ENCODE data around the gene EPB41L2. TPM values are rescaled to one million over a fixed set of nuclear protein-coding genes. Genes with fewer than 3 reads are reported as not detected.

The EPB41L2 gene
- total RNA-seq, 2 donors from 2014 or later: 41.9 to 47.2 TPM

GRCh38 chr6:131039345-131039680 is 23.7 kb downstream of the EPB41L2 start:
- H3K27me3 ChIP-seq: no peaks in the 10 kb centered on the region
- H3K27ac ChIP-seq: no peak overlapping the region
- H3K9me3 ChIP-seq: no peaks in the 10 kb centered on the region
- H3K36me3 ChIP-seq: no peaks in the 10 kb centered on the region
- H3K4me3 ChIP-seq: no peak overlapping the region
- peaks cover 0 to 6% of the 10 kb centered on the region in 2 donors for H3K4me1 ChIP-seq
- no peak for DNase-seq (ENCODE audit: low spot score)
- no peak for TF ChIP-seq CTCF (IDR thresholded peaks at IDR 0.05)

GRCh38 chr6:131038597-131039344 is 24.3 kb downstream of the EPB41L2 start:
- Histone ChIP-seq H3K27me3 (no peaks in the 10 kb centered on the region), H3K4me3 (no peak overlapping the region), H3K36me3 (no peaks in the 10 kb centered on the region), H3K27ac (no peak overlapping the region), H3K9me3 (no peaks in the 10 kb centered on the region), H3K4me1 (peaks cover 0 to 6% of the 10 kb centered on the region in 2 donors)
- no peak for TF ChIP-seq CTCF (IDR thresholded peaks at IDR 0.05)
- no peak for DNase-seq (ENCODE audit: low spot score)

GRCh38 chr6:131037194-131037897 is 25.7 kb downstream of the EPB41L2 start:
- no peak overlapping the region for H3K27ac ChIP-seq
- no peak overlapping the region for H3K4me3 ChIP-seq
- H3K9me3 ChIP-seq: no peaks in the 10 kb centered on the region
- H3K27me3 ChIP-seq: no peaks in the 10 kb centered on the region
- TF ChIP-seq CTCF (IDR thresholded peaks at IDR 0.05): no peak
- no peak for DNase-seq (ENCODE audit: low spot score)
- H3K4me1 ChIP-seq: peaks cover 0 to 6% of the 10 kb centered on the region in 2 donors
- H3K36me3 ChIP-seq: no peaks in the 10 kb centered on the region

- Histone ChIP-seq H3K4me1 (peaks cover 0 to 6% of the 10 kb centered on the region in 2 donors), H3K27ac (no peak overlapping the region), H3K27me3 (no peaks in the 10 kb centered on the region), H3K9me3 (no peaks in the 10 kb centered on the region), H3K36me3 (no peaks in the 10 kb centered on the region), H3K4me3 (no peak overlapping the region)
- DNase-seq (ENCODE audit: low spot score): no peak
- TF ChIP-seq CTCF (IDR thresholded peaks at IDR 0.05): no peak
Measured at GRCh38 chr6:131036601-131037000, 26.4 kb downstream of the EPB41L2 start.

- no peaks in the 10 kb centered on the region for H3K9me3 ChIP-seq
Measured at GRCh38 chr6:131036143-131036542, 26.9 kb downstream of the EPB41L2 start.

More at GRCh38 chr6:131036143-131036542, 26.9 kb downstream of the EPB41L2 start:
- TF ChIP-seq CTCF (IDR thresholded peaks at IDR 0.05): no peak
- no peak overlapping the region for H3K27ac ChIP-seq
- no peaks in the 10 kb centered on the region for H3K36me3 ChIP-seq
- DNase-seq (ENCODE audit: low spot score): no peak
- no peak overlapping the region for H3K4me3 ChIP-seq
- peaks cover 0 to 6% of the 10 kb centered on the region in 2 donors for H3K4me1 ChIP-seq
- H3K27me3 ChIP-seq: no peaks in the 10 kb centered on the region

All from right atrium auricular region (tissue), 2 donors.